BJ (cell line): Measurements from ENCODE around the gene MYO7B. TPM values are rescaled to one million over a fixed set of nuclear protein-coding genes. Genes with fewer than 3 reads are reported as not detected.
"Not testable (repeated sequence)": the region's sequence is repeated elsewhere in the genome, so short reads cannot be mapped to it uniquely, and the experiment has no call there.

Source experiments
- CTCF ChIA-PET: fragments of 350-600 bp; formaldehyde crosslinking; extraction: SDS; loops from one replicate; lab custom pipeline; 2021; ENCODE audit warnings: antibody characterized with exemption, inconsistent platforms; lab: Yijun Ruan, JAX
- POLR2A ChIA-PET: fragments of 300-600 bp; sonication (Branson Sonifier 250); formaldehyde crosslinking; extraction: SDS; loops from one replicate; lab custom pipeline; 2021; ENCODE audit warnings: antibody characterized with exemption; lab: Charles Lee
- DNase-seq: peaks from one replicate; pipeline ENCODE4 v3.0.0-alpha.2; 2011; ENCODE audit warnings: low read depth
- H3K27me3 ChIP-seq: 2 replicates; pipeline ENCODE4 v1.6.0; 2011; ENCODE audit warnings: low read length; ENCODE audit not compliant: control insufficient read depth, insufficient read depth
- H3K36me3 ChIP-seq: 2 replicates; pipeline ENCODE4 v1.5.1; 2011; ENCODE audit warnings: low read length; ENCODE audit not compliant: control insufficient read depth, insufficient read depth
- H3K4me3 ChIP-seq: 2 replicates; pipeline ENCODE4 v1.5.1; 2011; ENCODE audit warnings: low read depth, mild to moderate bottlenecking, control low read depth, low read length
- polyA plus RNA-seq: library from polyadenylated mRNA; depleted of rRNA; stranded (reverse); fragments of >200 nt; gene quantifications from 2 replicates; pipeline ENCODE4 v1.2.3, GENCODE V29; 2011
- TF ChIP-seq, protein P1 (sequence below): IDR thresholded peaks from 2 replicates; pipeline ENCODE4 v1.5.1; 2011; ENCODE audit warnings: low read depth, mild to moderate bottlenecking, control low read depth, inconsistent platforms, low read length, moderate library complexity; ENCODE audit not compliant: insufficient read depth

Gene MYO7B
- polyA plus RNA-seq, 1 experiment, result 0.36 TPM

GRCh38 chr2:127542231-127542630, 6.7 kb downstream of the MYO7B start:
- CTCF ChIA-PET, result no interaction called here
- Histone ChIP-seq H3K36me3 (no peaks in the 10 kb centered on the region), H3K4me3 (no peak overlapping the region), H3K27me3 (peaks cover 12% of the 10 kb centered on the region)
- TF ChIP-seq, protein P1, sequence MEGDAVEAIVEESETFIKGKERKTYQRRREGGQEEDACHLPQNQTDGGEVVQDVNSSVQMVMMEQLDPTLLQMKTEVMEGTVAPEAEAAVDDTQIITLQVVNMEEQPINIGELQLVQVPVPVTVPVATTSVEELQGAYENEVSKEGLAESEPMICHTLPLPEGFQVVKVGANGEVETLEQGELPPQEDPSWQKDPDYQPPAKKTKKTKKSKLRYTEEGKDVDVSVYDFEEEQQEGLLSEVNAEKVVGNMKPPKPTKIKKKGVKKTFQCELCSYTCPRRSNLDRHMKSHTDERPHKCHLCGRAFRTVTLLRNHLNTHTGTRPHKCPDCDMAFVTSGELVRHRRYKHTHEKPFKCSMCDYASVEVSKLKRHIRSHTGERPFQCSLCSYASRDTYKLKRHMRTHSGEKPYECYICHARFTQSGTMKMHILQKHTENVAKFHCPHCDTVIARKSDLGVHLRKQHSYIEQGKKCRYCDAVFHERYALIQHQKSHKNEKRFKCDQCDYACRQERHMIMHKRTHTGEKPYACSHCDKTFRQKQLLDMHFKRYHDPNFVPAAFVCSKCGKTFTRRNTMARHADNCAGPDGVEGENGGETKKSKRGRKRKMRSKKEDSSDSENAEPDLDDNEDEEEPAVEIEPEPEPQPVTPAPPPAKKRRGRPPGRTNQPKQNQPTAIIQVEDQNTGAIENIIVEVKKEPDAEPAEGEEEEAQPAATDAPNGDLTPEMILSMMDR, result no peak
- no peak for DNase-seq
- POLR2A ChIA-PET, result no interaction called here

- H3K4me3 ChIP-seq, DNase-seq, POLR2A ChIA-PET, CTCF ChIA-PET, H3K36me3 ChIP-seq: not testable (repeated sequence)
- H3K27me3 ChIP-seq, result peaks cover 12% of the 10 kb centered on the region
These were observed 7.6 kb downstream of the MYO7B start for GRCh38 chr2:127543013-127543501.

DNA sequence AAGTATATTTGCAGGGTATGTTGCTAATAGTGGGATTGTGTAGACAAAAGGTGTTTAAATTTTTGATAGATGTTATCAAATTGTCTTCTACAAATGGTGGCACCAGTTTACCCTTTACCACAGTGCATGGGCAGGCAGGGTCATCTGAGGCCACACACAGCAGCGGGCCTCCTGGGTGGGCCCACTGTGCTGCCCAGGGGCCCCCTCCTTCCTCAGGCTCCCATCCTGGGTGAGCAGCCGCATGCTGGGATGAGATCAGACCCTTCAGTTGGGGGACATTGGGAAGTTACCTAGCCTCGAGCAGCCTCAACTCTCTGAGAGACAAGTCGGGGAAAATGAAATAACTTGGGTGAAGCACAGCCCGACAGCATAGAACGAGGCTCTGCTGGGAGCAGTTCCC, 9.7 kb downstream of the MYO7B start:
- H3K36me3 ChIP-seq, result no peaks in the 10 kb centered on the region
- peaks cover 15% of the 10 kb centered on the region for H3K27me3 ChIP-seq
- TF ChIP-seq, protein P1, result no peak
- DNase-seq, result no peak
- no peak overlapping the region for H3K4me3 ChIP-seq
- ChIA-PET CTCF (no interaction called here), POLR2A (no interaction called here)

DNA sequence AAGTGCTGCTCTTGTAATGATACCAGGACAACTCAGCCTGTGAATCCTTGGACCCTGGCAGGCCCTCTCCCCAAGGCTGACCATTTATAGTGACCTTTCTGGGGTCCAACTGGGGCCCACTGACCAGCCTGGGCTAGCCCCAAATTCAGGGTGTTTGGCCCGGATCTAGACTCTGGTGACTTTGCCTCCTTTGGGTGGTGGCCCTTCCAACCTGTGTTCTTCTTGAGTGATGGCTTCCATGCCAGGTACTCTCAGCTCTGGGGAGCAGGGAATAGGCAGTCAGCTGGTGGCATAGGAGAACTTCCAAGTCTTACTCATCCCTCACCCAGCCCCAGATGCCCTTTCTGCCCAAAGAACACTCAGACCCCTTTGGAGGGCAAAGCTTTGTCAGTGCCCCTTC, 10.3 kb downstream of the MYO7B start:
- TF ChIP-seq, protein P1, result no peak
- H3K36me3 ChIP-seq, result no peaks in the 10 kb centered on the region
- POLR2A ChIA-PET, result no interaction called here
- H3K4me3 ChIP-seq, result no peak overlapping the region
- CTCF ChIA-PET, result no interaction called here
- DNase-seq, result no peak
- peaks cover 15% of the 10 kb centered on the region for H3K27me3 ChIP-seq

DNA sequence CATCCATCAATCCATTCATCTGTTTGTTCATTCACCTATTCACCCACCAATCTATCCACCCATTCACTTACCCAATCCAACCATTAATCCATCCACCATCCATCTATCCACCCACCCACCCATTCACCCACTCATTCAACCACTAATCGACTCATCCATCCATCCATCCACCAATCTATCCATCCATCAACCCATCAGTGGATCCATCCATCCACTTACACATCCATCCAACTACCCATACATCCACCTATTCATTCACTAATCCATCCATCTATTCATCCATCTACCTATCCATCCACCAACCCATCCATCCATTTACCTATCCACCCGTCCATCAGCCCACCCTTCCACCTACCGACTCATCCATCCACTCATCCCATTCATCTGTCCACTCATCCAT, 11.3 kb downstream of the MYO7B start:
- Histone ChIP-seq H3K4me3 (no peak overlapping the region), H3K27me3 (peaks cover 12% of the 10 kb centered on the region), H3K36me3 (no peaks in the 10 kb centered on the region)
- no peak for DNase-seq
- TF ChIP-seq, protein P1, result no peak
- CTCF ChIA-PET, result no interaction called here
- POLR2A ChIA-PET, result no interaction called here

DNA sequence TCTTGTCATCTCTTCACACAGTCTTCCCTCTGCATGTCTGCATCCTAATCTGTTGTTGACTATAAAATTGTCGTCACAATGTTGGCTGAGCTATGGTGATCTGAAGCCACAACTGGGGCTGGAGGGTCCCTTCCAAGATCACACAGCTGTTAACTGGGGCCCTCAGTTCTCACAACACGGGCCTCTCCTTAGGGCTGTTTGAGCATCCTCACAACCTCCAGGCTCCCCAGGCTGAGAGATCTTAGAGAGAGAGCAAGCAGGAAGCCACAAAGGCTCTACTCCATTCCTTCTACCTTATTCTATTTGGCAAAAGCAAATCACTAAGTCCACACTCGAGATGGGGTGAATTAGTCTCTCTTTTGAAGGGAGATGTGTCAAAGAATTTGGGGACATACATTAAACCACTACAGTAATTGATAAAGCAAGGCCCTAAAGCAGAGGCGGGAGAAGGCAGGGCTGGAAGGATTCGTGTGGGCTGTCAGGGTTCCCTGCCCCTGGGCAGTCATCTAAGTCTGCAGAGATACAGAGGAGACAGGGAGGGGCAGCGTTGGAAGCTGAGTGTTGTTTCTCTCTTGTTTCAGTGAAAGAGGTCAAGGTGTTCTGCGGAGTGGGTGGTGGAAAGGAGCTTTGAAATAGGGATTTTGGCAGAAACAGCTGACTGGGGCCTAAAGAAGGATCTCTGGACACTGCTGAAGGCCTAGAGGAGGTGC, 15.9 kb downstream of the MYO7B start:
- Histone ChIP-seq H3K4me3 (no peak overlapping the region), H3K36me3 (no peaks in the 10 kb centered on the region), H3K27me3 (peaks cover 9% of the 10 kb centered on the region)
- POLR2A ChIA-PET, result no interaction called here
- TF ChIP-seq, protein P1, result no peak
- no peak for DNase-seq
- CTCF ChIA-PET, result interaction anchor here (1.8 kb wide), 1 partner anchor 40 kb away, joined by 8 read pairs; no protein-coding TSS in a partner anchor
